Suprapubic skin (tissue), 4 donors: ENCODE results near the gene PPCS. TPM values are rescaled to one million over a fixed set of nuclear protein-coding genes. Genes with fewer than 3 reads are reported as not detected.

Experiments used
- DNase-seq, 2 donors: peaks; one replicate each; pipeline ENCODE4 v3.0.0-alpha.2; 2019; ENCODE audit warnings: low spot score in 2 of 2
- H3K27ac ChIP-seq: fragments of 200-600 bp; sonication (generic); one replicate; pipeline ENCODE4 v1.5.1; 2019
- H3K27me3 ChIP-seq: fragments of 200-600 bp; sonication (generic); one replicate; pipeline ENCODE4 v1.5.1; 2019
- H3K36me3 ChIP-seq: fragments of 200-600 bp; sonication (generic); one replicate; pipeline ENCODE4 v1.5.1; 2019
- H3K4me1 ChIP-seq: fragments of 200-600 bp; sonication (generic); one replicate; pipeline ENCODE4 v1.5.1; 2019
- H3K4me3 ChIP-seq: fragments of 200-600 bp; sonication (generic); one replicate; pipeline ENCODE4 v1.5.1; 2019; ENCODE audit warnings: mild to moderate bottlenecking
- H3K9me3 ChIP-seq: fragments of 200-600 bp; sonication (generic); one replicate; pipeline ENCODE4 v1.5.1; 2019
- CTCF ChIP-seq, 2 donors: fragments of 200-600 bp in 1 of 2; fragments of 450-650 bp in 1 of 2; sonication (generic) in 1 of 2; IDR thresholded peaks; one replicate each; pipeline ENCODE4 v1.5.1; 2016 to 2019; ENCODE audit warnings: antibody characterized with exemption in 2 of 2, mild to moderate bottlenecking in 1 of 2, moderate library complexity in 1 of 2
- EP300 ChIP-seq: sonication (generic); formaldehyde crosslinking; IDR thresholded peaks from one replicate; pipeline ENCODE4 v1.6.1; 2017; ENCODE audit warnings: antibody characterized with exemption
- POLR2A ChIP-seq, 2 donors: fragments of 450-650 bp; IDR thresholded peaks; one replicate each; pipeline ENCODE4 v1.6.1; 2017; ENCODE audit warnings: antibody characterized with exemption in 2 of 2, mild to moderate bottlenecking in 2 of 2, moderate library complexity in 2 of 2
- POLR2AphosphoS5 ChIP-seq, 3 donors: sonication (generic); formaldehyde crosslinking; IDR thresholded peaks; one replicate each; pipeline ENCODE4 v1.6.1; 2017; ENCODE audit warnings: antibody characterized with exemption in 3 of 3
- WGBS: methylation state at CpG from one replicate; pipeline ENCODE4 v1.1.5; 2018; 5-methylcytosine and 5-hydroxymethylcytosine counted together
- total RNA-seq, 4 donors: library from RNA; depleted of rRNA; stranded (reverse); fragments of >200 nt; gene quantifications; one replicate each; pipeline ENCODE4 v1.1.0, GENCODE V29; 2016

PPCS gene
- total RNA-seq, 4 donors from 2014 or later = 50.1 to 115 (median 57.2) TPM

- Histone ChIP-seq H3K27ac (no peak overlapping the region), H3K4me3 (no peak overlapping the region), H3K9me3 (no peaks in the 10 kb centered on the region), H3K36me3 (no peaks in the 10 kb centered on the region), H3K4me1 (peaks cover 10% of the 10 kb centered on the region), H3K27me3 (no peaks in the 10 kb centered on the region)
- DNase-seq = no peak
- TF ChIP-seq EP300 (no peak), POLR2A (IDR thresholded peaks at IDR 0.05) (no peak), POLR2AphosphoS5 (IDR thresholded peaks at IDR 0.05) (no peak), CTCF (IDR thresholded peaks at IDR 0.05) (no peak)
- WGBS = 80% methylated on average over 4 of the region's 4 CpGs
These were observed 32.1 kb upstream of the PPCS start for GRCh38 chr1:42424201-42424600.

DNA sequence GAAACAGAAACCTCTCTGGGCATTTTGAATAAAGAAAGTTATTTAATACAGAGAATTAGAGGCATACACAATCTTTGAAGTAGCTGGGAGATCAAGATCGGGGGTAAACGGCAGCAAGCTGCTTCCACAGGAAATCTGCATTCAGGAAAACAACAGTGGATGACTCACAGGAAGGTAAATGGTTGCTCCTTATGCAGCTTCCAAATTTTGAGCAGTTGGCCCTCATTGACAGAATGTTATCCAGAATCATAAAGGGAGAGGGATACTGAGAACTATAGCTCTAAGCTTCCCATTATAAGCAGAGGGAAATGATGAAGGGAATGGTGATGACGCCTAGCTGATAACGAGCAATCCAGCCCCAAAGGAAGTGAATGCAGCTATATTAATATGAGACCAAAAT, 29.1 kb upstream of the PPCS start:
- Histone ChIP-seq H3K27ac (no peak overlapping the region), H3K4me3 (no peak overlapping the region), H3K36me3 (no peaks in the 10 kb centered on the region), H3K9me3 (no peaks in the 10 kb centered on the region), H3K4me1 (no peaks in the 10 kb centered on the region), H3K27me3 (no peaks in the 10 kb centered on the region)
- no peak for DNase-seq
- TF ChIP-seq EP300 (no peak), POLR2AphosphoS5 (IDR thresholded peaks at IDR 0.05) (no peak), CTCF (IDR thresholded peaks at IDR 0.05) (no peak), POLR2A (IDR thresholded peaks at IDR 0.05) (no peak)
- WGBS = 70% methylated on average over 4 of the region's 4 CpGs

DNA sequence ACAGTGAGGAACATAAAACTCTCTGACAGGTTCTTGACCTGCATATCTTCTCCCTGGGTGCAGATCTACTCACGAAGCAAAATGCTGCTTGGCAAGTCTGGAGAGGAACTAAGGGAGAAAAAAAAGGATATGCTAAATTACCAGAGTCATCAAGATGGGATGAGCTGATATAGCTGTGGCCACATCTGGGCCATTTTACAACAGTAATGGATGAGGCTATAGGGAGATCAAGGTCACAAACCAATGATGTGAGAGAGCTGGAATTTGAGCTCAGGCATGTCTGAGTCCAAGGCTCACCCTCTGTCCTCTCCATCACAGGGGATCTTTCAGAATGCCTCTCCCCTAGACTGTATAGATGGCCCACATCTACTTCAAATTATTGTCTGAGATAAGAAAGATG, 26.7 kb upstream of the PPCS start:
- no peaks in the 10 kb centered on the region for H3K36me3 ChIP-seq
- H3K9me3 ChIP-seq = no peaks in the 10 kb centered on the region
- no peak overlapping the region for H3K4me3 ChIP-seq
- no peak overlapping the region for H3K27ac ChIP-seq
- no peak for DNase-seq
- no peaks in the 10 kb centered on the region for H3K27me3 ChIP-seq
- 52% methylated on average over 1 of the region's 1 CpG for whole genome bisulfite sequencing
- TF ChIP-seq POLR2A (IDR thresholded peaks at IDR 0.05) (no peak), POLR2AphosphoS5 (IDR thresholded peaks at IDR 0.05) (no peak), CTCF (IDR thresholded peaks at IDR 0.05) (no peak), EP300 (no peak)
- H3K4me1 ChIP-seq = no peaks in the 10 kb centered on the region

- H3K27me3 ChIP-seq = no peaks in the 10 kb centered on the region
- H3K4me3 ChIP-seq = no peak overlapping the region
- no peaks in the 10 kb centered on the region for H3K9me3 ChIP-seq
- H3K27ac ChIP-seq = no peak overlapping the region
- H3K4me1 ChIP-seq = no peaks in the 10 kb centered on the region
- 76% methylated on average over 3 of the region's 3 CpGs for WGBS
- no peak for DNase-seq
- no peaks in the 10 kb centered on the region for H3K36me3 ChIP-seq
- no peak for TF ChIP-seq CTCF (IDR thresholded peaks at IDR 0.05)
- TF ChIP-seq POLR2AphosphoS5 (IDR thresholded peaks at IDR 0.05) = no peak
- TF ChIP-seq POLR2A (IDR thresholded peaks at IDR 0.05) = no peak
- TF ChIP-seq EP300 = no peak
These were observed 25.8 kb upstream of the PPCS start for GRCh38 chr1:42430286-42431135.

GRCh38 chr1:42431514-42431913, 24.8 kb upstream of the PPCS start:
- Histone ChIP-seq H3K4me1 (no peaks in the 10 kb centered on the region), H3K27ac (no peak overlapping the region), H3K4me3 (no peak overlapping the region), H3K36me3 (no peaks in the 10 kb centered on the region), H3K9me3 (no peaks in the 10 kb centered on the region), H3K27me3 (no peaks in the 10 kb centered on the region)
- WGBS = 90% methylated on average over 3 of the region's 3 CpGs
- no peak for DNase-seq
- TF ChIP-seq EP300 (no peak), POLR2AphosphoS5 (IDR thresholded peaks at IDR 0.05) (no peak), CTCF (IDR thresholded peaks at IDR 0.05) (no peak), POLR2A (IDR thresholded peaks at IDR 0.05) (no peak)
